Aorta (tissue), 5 donors: ENCODE measurements around the gene RPL12. TPM values are rescaled to one million over a fixed set of nuclear protein-coding genes. Genes with fewer than 3 reads are reported as not detected.
A peak's percentile ranks its signal among the peaks of the same experiment; 100 is the strongest.

Experiments
- ATAC-seq: fragments of 200-7000 bp; cut with Tn5 transposase; one replicate; pipeline ENCODE4 v1.9.1; 2022; ENCODE audit warnings: moderate library complexity; ENCODE audit not compliant: low FRiP score
- DNase-seq, 2 donors: peaks; one replicate each; pipeline ENCODE4 v3.0.0-alpha.2; 2020
- H3K27ac ChIP-seq, 2 donors: one replicate each; pipeline ENCODE4 v1.5.1; 2013; ENCODE audit warnings: low read length in 2 of 2, mild to moderate bottlenecking in 2 of 2, moderate library complexity in 2 of 2, control low read depth in 1 of 2, inconsistent platforms in 1 of 2, low read depth in 1 of 2
- H3K27me3 ChIP-seq, 2 donors: one replicate each; pipeline ENCODE4 v1.6.1; 2013; ENCODE audit warnings: control low read depth in 1 of 2, low read length in 1 of 2, mild to moderate bottlenecking in 1 of 2, moderate library complexity in 1 of 2; ENCODE audit not compliant: insufficient read depth in 2 of 2, control insufficient read depth in 1 of 2
- H3K36me3 ChIP-seq, 2 donors: one replicate each; pipeline ENCODE4 v1.6.1; 2013; ENCODE audit warnings: control low read depth in 1 of 2, low read length in 1 of 2, mild to moderate bottlenecking in 1 of 2; ENCODE audit not compliant: insufficient read depth in 2 of 2, control insufficient read depth in 1 of 2
- H3K4me1 ChIP-seq, 2 donors: one replicate each; pipeline ENCODE4 v1.6.1; 2013; ENCODE audit warnings: low read length in 2 of 2, control low read depth in 1 of 2, mild to moderate bottlenecking in 1 of 2, moderate library complexity in 1 of 2; ENCODE audit not compliant: insufficient read depth in 2 of 2, control insufficient read depth in 1 of 2
- H3K4me3 ChIP-seq, 2 donors: one replicate each; pipeline ENCODE4 v1.5.1; 2013; ENCODE audit warnings: low read length in 2 of 2, control low read depth in 1 of 2, mild to moderate bottlenecking in 1 of 2
- H3K9me3 ChIP-seq: one replicate; pipeline ENCODE4 v1.6.1; 2013; ENCODE audit warnings: mild to moderate bottlenecking, low read length; ENCODE audit not compliant: control insufficient read depth
- WGBS, 2 donors: extraction: QIAGEN DNeasy Blood & Tissue Kit; methylation state at CpG; one replicate each; pipeline ENCODE4 v1.1.7; 2013; 5-methylcytosine and 5-hydroxymethylcytosine counted together
- intact Hi-C, 2 donors: fragments of 100-400 bp; cut with DNase I; formaldehyde crosslinking; loops; one replicate each; pipeline versions ENCODE4 v1.14.2 to v1.15.0; 2022
- polyA plus RNA-seq, 2 donors: library from polyadenylated mRNA; stranded (reverse); fragments of 200-250 nt; gene quantifications; one replicate each; pipeline ENCODE4 v1.2.3, GENCODE V29; 2013
- total RNA-seq, 2 donors: library from RNA; stranded (reverse); fragmentation: NEBNext Ultra II Directional; extraction: Animal tissue kit (Norgen Biotek cat#: 25700); gene quantifications; one replicate each; pipeline ENCODE4 v1.2.1, GENCODE V29; 2021
- donor health status: healthy with polysubstance abuse.
- donor health status: Bipolar disorder and iron deficiency.
- donor health status: DM: no; HTN: no; CAD: no.
- donor health status: DM: no; HTN: no; CAD: no.
- donor health status: DM: yes; HTN: yes; CAD: no.

RPL12 gene
- total and polyA plus RNA-seq, 4 donors, result 875 to 3,006 (median 1,920) TPM

- no peaks in the 10 kb centered on the region for H3K27me3 ChIP-seq
- 53% methylated on average over 5 of the region's 5 CpGs for WGBS, 2 donors
- H3K4me3 ChIP-seq, result peak overlapping the region in 1 of 2 donors; percentile 58
- DNase-seq (no peak), ATAC-seq (no peak)
- H3K36me3 ChIP-seq, result no peaks in the 10 kb centered on the region
- H3K27ac ChIP-seq, result no peak overlapping the region
- intact Hi-C loops, result loop anchor here (2.0 to 5.0 kb wide), 3 partner anchors 86 to 185 kb away; no protein-coding TSS in a partner anchor
- no peaks in the 10 kb centered on the region for H3K4me1 ChIP-seq
- H3K9me3 ChIP-seq, result no peaks in the 10 kb centered on the region
Measured at GRCh38 chr9:127398275-127398647, 52.9 kb downstream of the RPL12 start.

Other genes with a start within 250 kb of the RPL12 start
- 10 to 100 TPM; 59.1 to 70.9 TPM for gene GARNL3, start 186.6 kb downstream of the RPL12 start, total RNA-seq
- 10 to 100 TPM in 1 of 2 donors, 1 to 10 TPM in 1; 6.3 to 26.6 TPM for gene GARNL3, start 186.6 kb downstream of the RPL12 start, polyA plus RNA-seq
- 10 to 100 TPM; 15.3 to 21.0 TPM for gene SLC2A8, start 54.2 kb downstream of the RPL12 start, total RNA-seq
- gene SLC2A8, start 54.2 kb downstream of the RPL12 start, polyA plus RNA-seq, result 10 to 100 TPM in 1 of 2 donors, 1 to 10 TPM in 1; 9.9 to 30.5 TPM
- gene ZNF79, start 27.0 kb downstream of the RPL12 start, total RNA-seq, result 10 to 100 TPM in 1 of 2 donors, 1 to 10 TPM in 1; 7.5 to 10.3 TPM
- gene ZNF79, start 27.0 kb downstream of the RPL12 start, polyA plus RNA-seq, result 1 to 10 TPM; 1.0 to 1.9 TPM
- gene LRSAM1, start 104 bp upstream of the RPL12 start, total RNA-seq, result 10 to 100 TPM; 16.3 to 27.8 TPM
- 10 to 100 TPM in 1 of 2 donors, 1 to 10 TPM in 1; 9.3 to 38.8 TPM for gene LRSAM1, start 104 bp upstream of the RPL12 start, polyA plus RNA-seq
- 10 to 100 TPM; 50.0 to 69.0 TPM for gene STXBP1, start 160.9 kb upstream of the RPL12 start, total RNA-seq
- 10 to 100 TPM in 1 of 2 donors, 1 to 10 TPM in 1; 6.6 to 20.7 TPM for gene STXBP1, start 160.9 kb upstream of the RPL12 start, polyA plus RNA-seq